GM19238 (cell line): ENCODE data around the gene KIAA1328.
"Not testable (repeated sequence)": the region's sequence is repeated elsewhere in the genome, so short reads cannot be mapped to it uniquely, and the experiment has no call there.

Experiments used
- DNase-seq: peaks from one replicate; pipeline ENCODE4 v3.0.0; 2011; ENCODE audit warnings: low spot score; ENCODE audit not compliant: insufficient read length

The KIAA1328 gene

DNA sequence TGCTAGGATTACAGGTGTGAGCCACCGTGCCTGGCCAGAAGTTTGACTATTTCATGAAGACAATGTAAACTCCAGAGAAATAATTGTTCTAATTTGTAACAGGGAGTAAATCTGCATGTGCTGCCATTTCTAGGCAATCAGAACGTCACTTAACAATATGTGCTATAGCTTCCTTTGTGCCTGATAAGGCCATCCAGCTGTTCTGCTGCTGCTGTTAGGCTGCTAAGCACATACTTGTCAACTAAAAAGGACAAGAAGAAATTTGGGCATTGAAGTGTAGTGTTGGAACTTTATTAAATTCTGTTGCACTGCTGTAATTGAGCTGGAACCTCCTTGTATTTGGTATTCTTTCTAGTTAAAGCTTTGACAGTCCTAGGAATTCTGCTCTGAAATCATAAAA lies 57.1 kb downstream of the KIAA1328 start:
- DNase-seq, result no peak

GRCh38 chr18:36887114-36887513 lies 58.2 kb downstream of the KIAA1328 start:
- DNase-seq, result no peak

DNA sequence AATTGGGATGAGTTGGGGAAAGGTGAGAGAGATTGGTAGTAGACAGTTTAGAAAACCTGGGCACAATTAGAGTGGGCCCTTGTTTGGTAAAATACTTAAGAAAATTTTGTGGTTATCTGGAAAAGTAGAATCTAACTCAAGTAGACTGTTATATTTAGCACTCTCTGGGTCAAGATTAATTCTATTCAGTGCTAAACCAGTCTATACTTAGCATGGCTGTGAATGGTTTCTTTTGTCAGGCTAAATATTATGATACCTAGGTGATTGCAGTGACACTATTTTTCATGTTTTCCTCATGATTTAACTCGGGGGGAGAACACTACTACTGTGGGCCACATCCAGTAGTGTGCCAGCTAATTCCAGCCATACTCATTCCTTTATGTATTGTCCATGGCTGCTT lies 58.9 kb downstream of the KIAA1328 start:
- no peak for DNase-seq

DNA sequence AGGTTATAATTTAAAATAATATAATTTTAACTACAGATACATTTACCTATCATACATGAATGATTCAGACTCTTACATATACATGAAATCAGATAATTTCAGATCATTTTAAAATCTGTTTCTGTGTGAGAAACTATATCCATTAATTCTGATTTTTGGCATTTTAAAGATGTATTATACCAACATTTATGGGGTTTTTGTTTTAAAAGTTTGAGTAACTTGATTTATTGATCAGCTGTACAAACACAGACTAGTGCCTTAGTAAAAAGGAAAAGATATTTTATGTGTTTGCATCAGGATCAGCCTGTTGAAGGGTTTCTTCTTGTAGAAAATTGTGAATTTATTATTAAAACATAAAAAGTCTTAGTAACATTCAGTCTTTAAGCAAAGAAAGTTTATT lies 59.9 kb downstream of the KIAA1328 start:
- DNase-seq, result no peak

GRCh38 chr18:36889321-36889720 lies 60.4 kb downstream of the KIAA1328 start:
- no peak for DNase-seq

GRCh38 chr18:36889742-36890141 lies 60.8 kb downstream of the KIAA1328 start:
- DNase-seq, result no peak

DNA sequence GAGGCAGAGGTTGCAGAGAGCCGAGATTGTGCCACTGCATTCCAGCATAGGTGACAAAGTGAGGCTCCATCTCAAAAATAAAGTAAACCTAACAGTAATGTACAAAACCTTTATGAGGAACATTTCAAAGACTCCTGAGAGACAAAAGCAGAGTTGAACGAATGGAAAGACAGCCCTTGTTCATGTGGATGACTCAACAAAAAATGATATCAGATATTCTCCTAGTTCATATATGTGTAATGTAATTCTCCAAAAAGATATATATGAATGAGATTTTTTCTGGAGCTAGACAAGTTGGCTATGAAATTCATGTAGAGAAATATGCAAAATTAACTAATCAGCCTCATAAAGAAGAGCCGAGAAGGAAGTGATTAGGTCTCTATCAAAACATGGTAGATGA lies 61.7 kb downstream of the KIAA1328 start:
- no peak for DNase-seq

- DNase-seq, result no peak
Measured at GRCh38 chr18:36893227-36893626, 64.3 kb downstream of the KIAA1328 start.

- DNase-seq, result no peak
Measured at GRCh38 chr18:36895606-36896005, 66.7 kb downstream of the KIAA1328 start.

- no peak for DNase-seq
Measured at GRCh38 chr18:36897253-36897652, 68.3 kb downstream of the KIAA1328 start.

- no peak for DNase-seq
Measured at GRCh38 chr18:36899289-36899688, 70.4 kb downstream of the KIAA1328 start.

DNA sequence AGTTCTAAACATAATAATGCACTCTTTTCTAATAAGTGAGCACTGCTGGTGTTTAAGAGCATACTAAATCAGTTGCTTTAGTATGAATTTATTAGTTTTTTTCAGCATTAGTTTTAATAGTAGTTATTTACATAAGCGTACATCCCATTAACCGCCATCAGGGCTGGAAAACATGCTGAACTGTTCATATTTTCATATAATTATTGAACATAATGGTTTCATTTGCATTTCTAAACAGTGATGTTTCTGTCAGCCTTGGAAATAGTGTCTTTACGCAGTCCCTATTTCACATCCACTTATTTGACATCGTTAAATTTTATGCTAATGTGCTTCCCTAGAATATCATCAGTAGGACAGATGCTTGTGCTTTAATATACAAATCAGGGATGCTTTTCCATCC lies 71.5 kb downstream of the KIAA1328 start:
- no peak for DNase-seq

- DNase-seq, result no peak
Measured at GRCh38 chr18:36901277-36901701, 72.4 kb downstream of the KIAA1328 start.

DNA sequence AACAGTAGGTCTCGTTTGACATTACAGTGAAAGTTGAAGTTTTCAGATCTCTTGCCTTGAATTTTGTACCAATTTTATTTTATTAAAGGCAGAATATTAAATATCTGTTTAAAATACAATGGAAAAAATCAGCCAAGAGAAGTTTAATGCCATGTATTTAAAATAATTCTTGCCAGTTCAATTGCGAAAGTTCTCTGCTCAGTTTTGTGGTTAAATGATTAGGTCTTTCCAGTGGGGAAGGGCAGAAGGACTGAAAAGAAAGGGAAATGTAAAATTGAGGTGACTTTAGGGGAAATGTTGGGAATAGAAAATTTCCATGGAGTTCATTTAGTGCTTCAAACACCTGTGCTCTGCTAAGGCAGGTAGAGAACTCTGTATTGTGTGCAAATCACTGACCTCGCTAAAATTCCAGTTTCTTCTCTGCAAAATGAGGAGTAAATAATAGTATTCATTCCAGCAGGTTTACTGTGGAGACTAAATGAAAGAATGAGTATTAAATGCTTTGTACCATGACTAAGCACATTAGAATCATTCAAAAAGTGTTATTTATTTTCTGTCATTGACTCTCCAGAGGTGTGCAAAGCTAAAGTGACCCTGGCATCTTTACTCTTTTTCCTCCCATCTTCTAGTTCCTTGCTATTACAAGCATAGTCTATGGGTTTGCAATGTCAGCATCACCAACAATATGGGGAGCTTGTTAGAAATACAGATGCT lies 74.4 kb downstream of the KIAA1328 start:
- no peak for DNase-seq

- DNase-seq, result no peak
Measured at GRCh38 chr18:36905571-36905970, 76.6 kb downstream of the KIAA1328 start.

DNA sequence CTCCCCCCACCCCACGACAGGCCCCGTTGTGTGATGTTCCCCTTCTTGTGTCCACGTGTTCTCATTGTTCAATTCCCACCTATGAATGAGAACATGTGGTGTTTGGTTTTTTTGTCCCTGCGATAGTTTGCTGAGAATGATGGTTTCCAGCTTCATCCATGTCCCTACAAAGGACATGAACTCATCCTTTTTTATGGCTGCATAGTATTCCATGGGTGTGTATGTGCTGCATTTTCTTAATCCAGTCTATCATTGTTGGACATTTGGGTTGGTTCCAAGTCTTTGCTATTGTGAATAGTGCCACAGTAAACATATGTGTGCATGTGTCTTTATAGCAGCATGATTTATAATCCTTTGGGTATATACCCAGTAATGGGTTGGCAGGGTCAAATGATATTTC lies 80.4 kb downstream of the KIAA1328 start:
- DNase-seq, result not testable (repeated sequence)

DNA sequence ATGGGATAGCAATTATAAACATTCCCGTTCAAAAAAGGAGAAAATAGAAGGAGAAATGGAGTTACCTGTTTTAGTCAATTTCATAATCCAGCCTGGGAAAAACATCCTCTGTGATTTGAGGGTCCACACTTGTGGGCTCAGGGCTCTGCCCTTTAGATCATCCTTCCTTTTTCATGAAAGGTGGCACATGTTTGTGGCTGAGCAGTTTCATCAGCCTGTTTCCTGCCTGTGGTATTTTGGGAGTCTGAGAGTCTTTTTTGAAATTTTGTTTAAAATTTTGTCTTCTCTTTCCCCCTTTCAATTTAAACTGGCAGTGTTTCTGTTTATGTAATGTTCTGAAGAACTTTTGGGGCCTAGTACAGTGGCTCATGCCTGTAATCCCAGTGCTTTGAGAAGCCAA lies 84.0 kb downstream of the KIAA1328 start:
- no peak for DNase-seq

DNA sequence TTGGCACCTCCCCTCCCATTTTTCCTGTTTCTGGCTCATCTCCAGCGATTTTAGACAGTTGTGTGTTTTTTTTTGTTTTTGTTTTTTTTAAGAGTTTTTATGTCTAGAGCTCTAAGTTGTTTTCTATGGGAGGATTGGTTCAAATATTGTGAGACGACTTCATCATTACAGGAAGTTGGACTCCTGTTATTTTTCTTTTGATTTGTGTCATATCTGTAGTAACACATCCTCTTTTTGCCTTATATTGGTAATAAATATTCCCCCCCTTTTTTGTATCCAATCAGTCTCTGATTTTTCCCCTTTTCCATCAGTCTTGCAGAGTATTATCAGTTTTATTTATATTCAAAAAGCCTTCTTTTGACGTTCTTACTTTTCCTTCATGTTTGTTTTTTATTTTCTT lies 89.0 kb downstream of the KIAA1328 start:
- no peak for DNase-seq

DNA sequence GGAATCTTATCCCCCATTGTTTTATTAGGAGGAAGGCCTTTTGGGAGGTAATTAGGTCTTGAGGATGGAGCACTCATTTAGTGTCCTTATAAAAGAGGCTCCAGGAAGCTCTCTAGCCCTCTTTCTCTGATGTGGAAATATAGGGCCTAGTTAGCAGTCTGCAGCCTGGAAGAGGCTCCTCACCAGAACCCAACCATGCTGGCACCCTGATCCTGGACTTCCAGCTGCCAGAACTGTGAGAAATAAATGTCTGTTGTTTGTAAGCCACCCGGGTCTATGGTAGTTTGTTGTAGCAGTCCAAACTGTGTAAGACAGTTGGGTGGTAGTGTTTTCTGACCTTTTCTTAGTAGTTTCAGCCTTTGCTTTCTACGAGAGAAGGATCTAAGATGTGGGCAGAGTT lies 100.7 kb downstream of the KIAA1328 start:
- DNase-seq, result no peak

DNA sequence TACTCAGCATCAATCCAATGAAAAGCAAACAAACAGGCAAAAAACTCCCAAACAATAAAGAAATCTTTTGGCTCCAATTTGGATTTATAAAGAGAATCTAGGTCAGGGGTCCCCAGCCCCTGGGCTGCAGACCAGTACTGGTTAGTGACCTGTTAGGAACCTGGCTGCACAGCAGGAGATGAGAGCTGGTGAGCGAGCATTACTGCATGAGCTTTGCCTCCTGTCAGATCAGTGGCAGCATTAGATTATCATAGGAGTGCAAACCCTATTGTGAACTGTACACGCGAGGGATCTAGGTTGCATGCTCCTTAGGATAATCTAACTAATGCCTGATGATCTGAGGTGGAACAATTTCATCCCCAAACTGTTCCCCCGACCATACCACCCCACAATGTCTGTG lies 102.2 kb downstream of the KIAA1328 start:
- DNase-seq, result no peak

- DNase-seq, result no peak
Measured at GRCh38 chr18:36933552-36933951, 104.6 kb downstream of the KIAA1328 start.

DNA sequence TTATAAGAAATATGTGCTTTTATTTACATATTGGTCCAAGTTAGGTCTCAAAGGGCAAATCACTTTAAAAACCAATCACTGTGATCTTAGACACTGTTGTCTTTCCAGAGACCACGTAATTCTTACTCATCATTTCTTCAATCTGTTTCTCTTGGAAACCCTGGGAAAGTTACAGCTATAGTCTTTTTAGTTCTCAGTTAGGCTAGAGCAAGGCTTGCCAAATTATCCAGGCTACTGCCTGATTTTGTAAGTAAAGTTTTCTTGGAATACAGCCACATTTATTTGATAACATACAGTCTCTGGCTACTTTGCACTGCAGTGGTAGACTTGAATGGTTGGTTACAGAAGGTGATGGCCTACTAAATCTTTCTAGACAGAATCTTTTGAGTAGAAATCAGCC lies 106.0 kb downstream of the KIAA1328 start:
- no peak for DNase-seq

GRCh38 chr18:36942264-36942663 lies 113.3 kb downstream of the KIAA1328 start:
- DNase-seq, result peak; percentile 7
